SIG-M5 treated with dmso at 0.1 percent for 504 hours (cell line): ENCODE results near the gene ADRM1.

Experiments
- DNase-seq: peaks from one replicate; lab custom pipeline; 2025; ENCODE audit not compliant: unreplicated experiment; lab: John Stamatoyannopoulos, UW

The ADRM1 gene

DNA sequence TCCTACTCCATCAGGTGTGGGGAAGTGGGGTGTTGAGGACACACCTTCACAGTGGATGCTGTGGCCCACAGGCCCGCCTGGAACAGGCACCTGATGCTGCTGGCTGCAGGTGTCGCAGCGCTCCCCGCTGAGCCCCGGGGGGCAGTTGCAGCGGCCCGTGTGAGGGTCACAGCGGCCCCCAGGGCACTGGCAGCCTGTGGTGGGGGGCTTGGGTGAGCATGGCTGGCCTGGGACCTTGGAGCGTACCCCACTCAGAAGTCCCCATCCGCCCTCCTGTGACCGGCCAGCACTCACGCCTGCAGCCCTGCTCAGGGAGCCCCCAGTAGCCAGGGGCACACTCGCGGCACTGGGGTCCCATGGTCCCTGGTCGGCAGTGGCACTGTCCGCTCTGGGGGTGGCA is 19.2 kb downstream of the ADRM1 start:
- no peak for DNase-seq

DNA sequence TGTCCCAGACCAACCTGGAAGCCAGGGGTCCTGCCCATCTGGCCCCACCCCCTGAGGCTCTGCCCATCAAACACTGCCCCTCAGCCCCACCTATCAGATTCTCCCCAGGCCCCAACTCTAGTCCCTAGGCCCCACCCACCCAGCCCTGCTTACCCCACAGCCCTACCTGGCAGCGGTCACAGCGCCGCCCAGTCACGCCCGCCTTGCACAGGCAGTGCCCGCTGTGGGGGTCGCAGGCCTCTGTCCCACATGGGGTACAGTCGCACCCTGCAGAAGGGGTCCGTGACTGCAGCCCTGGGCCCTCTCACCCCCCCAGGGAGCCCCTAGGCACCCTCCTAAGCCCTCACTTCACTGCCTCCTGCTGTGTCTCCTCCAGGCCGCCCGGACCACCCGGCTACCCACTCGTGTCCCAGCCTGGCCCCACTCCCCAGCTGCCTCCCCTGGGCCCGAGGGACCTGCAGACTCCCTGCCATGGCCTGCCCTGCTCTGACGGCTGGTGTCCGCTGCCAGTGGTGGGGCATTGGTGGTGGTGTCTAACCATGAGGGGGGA is 19.8 kb downstream of the ADRM1 start:
- no peak for DNase-seq

DNA sequence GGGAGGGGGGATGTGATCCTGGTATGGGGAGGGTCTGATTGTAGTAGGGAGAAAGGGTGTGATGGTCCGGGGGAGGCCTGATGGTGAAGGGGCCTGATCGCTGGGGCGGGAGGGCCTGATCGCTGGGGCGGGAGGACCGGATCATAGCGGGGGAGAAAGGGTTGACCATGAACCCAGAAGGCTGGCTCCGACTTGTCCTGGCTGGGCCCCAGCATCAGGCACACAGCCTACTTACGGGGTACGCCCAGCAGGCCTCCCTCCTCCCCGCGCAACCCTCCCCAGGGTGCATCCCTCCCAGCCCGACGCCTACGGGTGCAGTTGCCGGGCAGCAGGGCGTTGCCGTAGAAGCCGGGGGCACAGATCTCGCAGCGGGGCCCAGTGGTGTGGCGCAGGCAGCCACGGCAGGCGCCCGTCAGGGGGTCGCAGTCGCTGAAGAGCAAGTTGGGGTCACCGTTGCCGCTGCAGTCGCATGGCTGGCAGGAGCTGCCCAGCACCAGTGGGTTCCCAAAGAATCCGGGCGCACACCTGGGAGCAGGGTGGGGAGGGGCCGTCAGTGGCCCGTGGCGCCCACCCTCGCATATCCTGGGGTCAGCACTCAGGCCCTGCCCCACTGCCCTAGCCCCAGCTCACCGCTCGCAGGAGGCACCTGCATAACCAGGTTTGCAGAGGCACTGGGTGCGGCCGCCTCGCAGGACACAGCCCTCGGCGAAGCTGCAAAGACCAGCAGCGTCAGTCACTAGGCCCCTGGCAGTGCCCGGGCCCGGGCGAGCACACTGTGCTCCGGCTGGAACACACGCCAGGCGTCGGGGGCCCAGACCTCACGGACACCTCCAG is 20.6 kb downstream of the ADRM1 start:
- no peak for DNase-seq

DNA sequence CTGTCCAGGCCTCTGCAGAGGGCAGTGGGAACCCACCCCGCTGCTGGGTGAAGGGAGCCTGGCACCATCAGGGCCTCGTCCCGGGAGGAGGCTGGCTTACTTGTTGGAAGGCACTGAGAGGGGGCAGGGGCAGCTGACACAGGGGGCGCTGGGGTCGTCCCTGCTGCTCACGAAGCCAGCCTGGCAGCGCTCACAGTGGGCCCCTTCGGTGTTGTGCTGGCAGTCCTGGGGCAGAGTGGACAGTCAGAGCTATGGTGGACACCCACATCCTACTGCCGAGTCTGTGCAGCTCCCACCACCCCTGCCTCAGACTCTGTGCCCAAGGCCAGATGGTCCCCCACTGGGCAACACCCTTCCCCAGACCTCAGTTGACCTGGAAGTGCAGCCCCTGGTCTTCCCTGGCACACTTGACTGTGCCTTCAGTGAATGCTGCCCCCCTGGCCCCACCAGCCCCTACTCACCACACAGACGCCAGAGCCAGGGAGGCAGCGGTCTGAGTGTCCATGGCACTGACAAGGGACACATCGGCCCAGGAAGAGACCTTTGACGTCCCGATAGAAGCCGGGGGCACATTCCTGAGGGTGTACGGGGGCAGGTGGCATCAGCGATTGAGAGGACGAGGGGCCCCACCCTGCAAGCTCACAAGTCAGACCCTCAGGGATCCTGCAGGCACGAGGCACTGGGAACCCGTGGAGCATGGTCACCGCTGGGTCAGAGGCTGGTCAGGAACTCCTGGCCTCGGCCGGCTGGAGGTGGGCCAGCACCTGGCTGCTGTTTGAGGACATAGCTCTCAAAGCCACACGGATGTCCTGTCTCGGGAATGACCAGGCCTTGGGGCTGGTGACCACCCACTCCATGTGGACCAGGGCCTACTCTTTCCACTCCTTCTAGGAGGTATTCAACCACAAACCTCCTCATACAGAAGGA is 21.4 kb downstream of the ADRM1 start:
- DNase-seq = no peak

DNA sequence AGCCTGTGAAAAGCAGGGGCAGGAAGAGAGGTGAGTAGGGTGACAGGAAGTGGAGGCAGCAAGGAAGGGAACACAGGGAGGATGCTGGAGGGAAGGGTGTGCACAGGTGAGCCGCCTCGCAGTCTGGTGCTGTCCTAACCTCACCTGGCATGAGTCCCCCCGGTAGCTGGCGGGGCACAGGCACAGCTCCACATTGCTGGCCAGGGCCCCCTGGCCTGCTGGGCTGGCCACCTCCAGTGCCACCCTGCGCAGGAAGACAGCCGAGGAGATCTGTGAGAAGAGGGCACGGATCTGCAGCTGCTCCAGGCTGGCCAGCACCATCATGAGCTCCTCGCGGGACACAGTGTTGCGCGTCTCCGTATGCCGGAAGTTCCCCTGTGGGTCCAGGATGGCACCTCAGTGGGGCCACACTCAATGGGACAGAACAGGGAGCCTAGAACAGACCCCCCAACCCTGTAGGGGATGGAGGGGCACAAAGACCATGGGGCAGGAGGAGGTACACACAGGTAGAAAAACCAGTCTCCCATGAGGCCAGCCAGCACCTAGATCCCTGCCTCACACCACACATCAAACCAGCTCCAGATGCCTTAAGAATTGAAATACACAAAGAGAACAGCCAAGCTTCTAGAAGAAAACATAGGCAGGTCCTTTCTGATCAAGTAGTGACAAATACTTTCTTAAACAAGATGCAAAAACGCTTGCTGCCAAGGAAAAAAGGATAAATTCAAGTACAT is 22.5 kb downstream of the ADRM1 start:
- no peak for DNase-seq

DNA sequence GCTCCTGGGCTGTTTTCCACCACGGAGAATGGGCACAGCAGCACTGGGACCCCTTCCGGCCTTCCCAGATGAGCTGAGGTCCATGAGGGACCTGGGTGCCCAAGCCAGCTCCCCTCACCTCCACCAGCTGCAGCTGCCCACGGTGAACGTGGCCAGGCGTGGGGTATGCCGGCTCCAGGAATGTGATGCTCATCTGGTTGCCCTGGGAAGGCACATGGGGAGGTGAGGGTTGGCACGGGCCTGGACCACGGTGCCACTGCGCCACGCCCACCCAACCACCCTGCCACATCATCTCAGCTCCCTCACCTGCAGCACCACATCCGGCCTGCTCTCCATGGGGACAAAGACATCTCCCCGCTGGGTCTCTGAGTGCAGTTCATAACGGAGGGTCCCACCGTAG is 23.8 kb downstream of the ADRM1 start:
- no peak for DNase-seq

DNA sequence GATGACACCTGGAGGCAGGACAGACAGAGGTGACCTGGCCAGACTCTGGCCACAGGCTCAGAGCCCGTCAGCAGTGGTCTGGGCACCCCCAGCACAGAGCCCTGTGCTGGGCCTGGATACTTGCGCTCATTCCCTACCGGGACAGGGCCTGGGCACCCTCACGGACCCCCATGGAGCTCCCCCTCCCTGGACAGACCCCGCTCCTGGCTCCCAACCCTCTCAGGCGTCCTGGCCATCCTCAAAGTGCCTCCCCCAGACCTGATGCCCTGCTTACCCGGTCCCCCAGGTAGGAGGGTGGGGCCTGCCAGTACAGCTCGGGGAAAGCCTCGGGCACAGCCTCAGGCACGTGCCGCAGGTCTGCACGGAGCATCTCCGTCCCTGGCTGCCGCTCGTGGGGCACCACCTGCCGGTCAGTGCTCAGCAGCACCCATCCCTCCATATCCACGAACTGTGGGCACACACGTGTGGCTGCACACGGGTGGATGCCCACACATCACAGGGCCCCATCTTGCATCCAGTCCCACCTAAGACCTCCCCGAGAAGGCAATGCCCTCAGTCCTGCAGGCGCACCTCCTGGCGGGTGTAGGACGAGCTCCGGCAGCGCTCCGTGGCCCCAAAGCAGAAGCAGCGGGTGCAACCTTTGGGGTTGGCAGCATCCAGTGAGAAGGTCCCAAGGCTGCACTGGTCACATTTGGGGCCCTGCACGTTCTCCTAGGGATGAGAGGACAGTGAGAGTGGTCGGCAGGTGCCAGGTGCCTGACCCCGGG is 24.3 kb downstream of the ADRM1 start:
- DNase-seq = no peak

DNA sequence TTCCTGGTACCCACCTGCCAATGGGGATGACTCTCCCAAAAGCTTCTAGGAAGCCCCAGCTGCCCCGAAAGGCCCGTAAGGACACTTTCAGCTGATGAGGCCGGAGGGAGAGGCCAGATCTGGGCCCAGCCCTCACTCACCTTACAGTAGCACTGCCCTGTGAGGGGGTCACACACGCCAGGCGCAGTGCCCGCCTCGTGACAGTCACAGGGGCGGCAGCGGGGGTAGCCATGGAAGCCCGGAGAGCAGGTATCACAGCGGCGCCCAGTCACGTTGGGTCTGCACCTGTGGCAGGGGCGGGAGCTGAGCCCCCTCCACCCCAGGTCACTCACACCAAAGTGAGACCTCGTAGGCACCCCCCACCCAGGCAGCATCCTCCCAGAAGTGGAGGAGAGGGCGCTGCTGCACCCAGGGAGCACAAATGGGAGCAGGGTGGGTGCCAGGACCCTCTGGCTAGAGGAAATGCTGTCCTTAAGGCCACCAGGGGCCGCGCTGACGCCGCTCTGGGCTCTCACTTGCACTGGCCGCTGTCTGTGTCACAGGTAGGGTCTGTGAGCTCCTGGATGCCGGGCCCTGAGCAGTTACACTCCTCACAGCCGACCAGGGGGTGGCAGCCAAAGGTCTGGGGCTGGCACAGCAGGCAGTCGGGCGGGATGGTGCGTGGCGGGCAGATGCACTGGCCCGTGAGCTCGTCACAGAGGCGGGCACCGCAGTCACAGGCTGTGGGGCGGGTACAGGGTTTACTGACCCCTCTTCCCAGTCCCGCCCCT is 25.1 kb downstream of the ADRM1 start:
- no peak for DNase-seq

DNA sequence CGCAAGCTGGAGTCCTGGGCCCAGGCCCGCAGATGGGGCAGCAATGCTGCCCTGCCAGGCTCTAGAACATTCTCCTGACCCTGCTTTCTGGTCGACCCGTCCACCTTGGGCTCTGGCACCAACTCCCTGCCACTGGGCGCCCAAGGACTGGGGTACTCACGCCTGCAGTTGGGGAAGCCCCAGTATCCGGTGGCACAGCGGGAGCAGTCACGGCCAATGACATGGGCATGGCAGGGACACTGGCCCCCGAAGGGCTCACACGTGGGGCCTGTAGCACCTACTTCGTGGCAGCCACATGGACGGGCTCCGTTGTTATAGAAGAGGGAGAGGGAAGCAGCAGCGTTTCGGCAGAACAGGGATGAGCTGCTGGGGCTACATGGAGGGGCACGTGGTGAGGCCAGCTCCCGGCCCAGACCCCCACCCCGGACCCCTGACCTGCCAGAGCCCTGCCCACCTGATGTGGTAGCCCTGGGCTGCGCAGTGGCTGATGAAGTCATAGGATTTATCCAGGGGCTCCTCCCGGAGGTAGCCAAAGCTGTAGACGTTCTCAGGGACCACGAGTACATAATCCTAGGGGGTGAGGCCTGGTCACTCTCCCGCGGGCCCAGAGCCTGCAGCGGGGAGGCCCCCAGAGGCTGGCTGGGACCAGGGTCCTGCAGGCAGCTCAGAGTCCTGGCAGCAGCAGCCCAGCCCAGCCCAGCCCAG is 26.0 kb downstream of the ADRM1 start:
- no peak for DNase-seq

DNA sequence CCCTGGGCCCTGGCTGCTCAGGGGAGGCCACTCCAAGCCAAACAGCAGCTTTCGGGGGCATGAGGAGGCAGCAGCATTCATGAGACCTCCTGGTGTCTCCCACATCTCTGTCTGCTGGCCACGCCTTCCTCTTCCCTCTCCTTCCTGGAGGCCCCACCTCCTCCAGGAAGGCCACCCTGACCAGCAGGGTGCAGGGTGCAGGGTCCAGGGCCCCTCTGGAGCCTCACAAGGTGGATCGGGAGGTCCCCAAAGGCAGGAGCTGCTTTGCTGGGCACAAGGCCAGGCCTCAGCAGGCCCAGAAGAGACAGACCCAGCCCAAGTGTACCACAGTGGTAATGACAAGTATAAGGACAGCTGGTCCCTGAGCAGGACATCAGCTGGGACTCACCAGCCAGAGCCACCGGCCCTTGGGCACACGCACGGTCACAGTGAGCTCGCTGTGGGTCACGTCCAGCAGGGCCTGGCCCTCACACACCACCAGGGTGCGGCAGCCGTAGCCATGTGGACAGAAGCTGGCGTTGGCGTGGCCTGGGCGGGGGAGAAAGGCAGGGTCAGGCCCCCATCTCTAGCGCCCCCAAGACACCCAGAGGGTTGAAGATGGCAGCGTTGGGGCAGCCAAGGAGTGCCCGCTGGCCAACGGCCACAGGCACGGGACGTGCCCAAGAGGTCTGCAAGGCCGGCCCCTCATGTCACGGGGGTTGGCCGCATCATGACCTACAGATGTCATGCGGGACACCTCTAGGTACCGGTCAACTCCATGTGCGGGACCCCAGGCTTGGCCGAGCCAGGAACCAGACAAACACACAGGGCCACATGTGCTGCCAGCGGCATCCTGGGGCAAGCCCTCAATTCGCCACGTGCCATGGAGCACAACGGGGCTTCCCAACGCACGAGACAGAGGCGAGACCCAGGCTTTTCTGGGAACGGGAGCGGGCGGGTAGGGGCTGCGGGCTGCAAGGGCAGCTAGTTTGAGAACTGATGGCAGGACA is 26.9 kb downstream of the ADRM1 start:
- DNase-seq = no peak

DNA sequence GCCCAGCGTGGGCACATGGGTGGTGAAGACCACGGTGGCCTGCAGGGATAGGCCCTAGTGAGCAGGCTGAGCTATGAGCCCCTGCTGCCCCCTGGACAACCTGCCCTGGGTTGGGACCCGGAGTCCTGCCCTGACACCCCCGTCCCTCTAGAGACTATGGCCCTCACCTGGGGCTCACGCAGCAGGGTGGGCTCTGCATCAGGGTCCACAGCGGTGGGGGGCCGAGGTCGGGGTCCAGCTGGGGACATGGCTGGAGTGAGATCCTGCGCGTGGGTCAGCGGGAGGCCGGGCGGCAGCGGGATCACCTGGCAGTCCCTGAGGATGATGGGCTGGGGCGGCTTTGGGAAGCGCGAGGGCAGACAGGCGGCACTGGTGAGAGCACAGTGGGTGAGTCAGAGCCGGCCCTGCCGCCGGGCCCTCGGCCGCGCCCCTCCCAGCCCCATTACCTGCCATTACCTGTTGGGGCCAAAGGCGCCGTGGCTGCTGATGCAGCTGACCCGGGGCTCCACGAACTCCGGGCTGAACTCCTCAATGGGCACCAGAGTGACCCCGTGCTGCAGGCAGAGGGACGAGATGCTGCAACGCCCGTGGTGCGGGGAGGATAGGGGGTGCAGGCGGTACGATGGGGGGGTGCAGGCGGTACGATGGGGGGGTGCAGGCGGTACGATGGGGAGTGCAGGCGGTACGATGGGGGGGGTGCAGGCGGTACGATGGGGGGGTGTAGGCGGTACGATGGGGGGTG is 27.9 kb downstream of the ADRM1 start:
- no peak for DNase-seq

DNA sequence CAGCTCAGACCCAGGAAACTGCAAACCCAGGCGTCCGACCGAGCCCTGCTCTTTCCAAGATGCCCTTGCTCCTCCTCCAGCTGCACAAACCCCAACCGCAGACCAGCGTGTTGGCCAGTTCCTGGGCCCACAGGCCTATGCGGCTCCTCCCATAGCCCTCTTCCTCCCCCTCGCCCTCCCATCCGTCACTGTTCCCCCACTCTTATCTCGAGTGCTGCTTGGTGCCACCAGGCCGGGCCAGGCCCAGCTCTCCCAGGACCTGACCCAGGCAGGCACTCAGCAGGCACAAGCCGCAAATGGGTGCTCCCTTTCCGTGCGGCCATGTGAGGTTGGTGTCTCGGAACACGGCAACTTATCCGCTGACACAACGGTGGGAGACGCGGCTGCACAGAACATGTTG is 28.6 kb downstream of the ADRM1 start:
- DNase-seq = no peak

DNA sequence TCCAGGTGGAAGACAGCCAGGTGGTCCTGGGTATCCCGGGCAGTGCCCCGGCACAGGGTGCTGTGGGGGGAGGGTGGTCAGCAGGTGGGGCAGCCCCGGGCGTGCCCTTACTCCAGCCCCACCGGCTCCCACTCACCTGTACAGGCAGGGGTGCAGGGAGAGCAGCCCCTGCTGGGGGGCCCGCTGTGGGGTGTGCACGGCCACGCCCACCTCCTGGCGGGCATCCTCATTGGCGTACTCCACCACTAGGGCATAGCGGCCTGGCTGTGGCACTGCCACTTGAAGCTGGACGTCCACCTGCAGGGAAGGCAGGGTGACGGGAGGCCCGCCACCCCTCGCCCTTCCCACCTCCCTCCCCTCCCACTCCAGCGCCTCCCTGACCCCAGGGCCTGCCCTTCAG is 29.6 kb downstream of the ADRM1 start:
- DNase-seq = no peak

DNA sequence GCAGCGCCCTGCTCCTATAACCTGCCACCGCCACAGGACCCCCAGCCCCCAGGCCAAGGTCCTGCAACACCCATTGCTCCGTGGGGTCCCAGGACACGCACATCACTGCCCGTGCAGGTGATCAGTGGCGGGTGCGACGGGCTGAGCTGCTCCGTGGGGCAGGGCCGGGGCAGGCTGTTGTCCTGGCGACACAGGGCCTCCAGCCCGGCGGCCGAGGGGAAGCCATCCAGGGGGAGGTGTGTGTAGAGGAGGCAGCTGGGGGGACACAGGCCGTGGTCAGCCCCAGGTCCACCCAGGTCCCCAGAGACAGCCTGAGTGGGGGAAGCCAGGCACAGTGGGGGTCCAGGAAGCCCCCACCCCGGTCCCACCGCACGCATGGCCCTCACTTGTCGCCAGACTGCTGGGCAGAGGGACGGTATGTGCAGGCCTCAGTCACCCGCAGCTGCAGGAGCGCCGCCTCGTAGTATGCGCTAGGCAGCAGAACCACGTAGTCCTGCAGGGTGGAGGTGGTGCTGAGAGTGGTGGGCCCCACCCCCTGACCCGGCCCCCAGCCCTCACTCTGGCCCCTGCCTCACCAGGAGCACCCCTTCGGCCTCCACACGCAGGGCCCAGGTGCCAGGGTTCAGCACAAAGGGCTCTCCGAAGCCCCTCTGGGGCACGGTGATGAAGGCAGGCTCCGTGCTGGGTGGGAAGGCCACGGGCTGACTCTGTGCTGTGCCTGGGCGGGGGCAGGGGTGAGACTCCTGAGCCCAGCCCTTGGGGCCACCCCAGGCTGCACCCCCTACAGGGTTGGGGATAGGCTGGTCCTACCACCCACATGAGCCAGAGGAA is 30.4 kb downstream of the ADRM1 start:
- DNase-seq = no peak

DNA sequence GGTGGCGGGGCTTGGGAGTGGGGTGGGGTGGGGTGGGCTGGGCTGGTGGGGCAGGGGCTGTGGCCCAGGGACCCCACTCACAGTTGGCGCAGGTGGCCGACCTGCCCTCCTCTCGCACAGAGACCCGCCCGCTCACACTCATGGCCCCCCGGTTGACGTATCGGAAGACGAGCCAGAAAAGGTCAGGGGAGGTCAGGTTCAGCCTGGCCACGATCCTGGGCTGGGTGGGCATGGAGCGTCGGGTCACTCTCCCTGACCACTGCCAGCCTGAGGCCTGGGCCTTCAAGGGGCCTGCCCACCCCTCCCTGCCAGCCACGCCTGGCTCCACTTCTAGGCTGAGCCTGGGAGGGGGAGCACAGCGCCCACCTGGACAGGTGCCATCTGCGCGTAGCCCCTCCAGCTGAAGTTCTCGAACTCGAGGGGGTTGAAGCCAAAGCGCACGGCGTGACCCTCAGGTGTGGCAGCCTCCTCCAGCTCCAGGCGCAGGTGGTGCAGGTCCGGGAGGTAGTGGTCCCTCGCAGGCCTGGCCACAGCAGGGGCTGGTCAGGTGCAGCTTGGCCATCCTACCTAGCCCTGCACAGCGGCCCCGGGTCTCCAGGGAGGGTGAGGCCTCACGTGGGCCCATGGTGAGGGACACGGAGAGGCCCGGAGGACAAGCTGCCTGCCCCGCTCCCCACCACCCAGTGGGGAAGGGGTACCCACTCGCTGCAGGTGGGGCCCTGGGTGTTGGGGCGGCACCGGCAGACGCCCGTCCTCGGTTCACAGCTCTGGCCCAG is 31.2 kb downstream of the ADRM1 start:
- no peak for DNase-seq

DNA sequence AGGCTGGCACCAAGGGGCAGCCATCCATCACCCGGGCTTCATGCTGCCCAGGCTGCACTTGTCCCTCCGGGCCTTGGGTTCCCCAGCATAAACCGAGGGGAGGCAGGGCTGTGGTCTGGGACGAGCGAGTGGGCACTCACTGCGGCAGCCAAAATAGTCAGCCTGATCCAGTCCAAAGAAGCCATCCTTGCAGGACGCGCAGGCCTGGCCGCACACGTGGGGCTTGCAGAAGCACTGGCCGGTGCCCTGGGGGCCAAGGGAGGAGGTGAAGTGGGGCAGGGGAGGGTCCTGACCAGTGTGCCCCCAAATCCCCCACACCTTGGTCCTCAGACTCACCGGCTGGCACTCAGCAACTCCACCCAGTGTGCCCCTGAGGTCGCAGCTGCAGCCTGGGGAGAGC is 32.1 kb downstream of the ADRM1 start:
- DNase-seq = no peak
